K562 (cell line): ENCODE measurements around the gene C2orf42. TPM values are rescaled to one million over a fixed set of nuclear protein-coding genes. Genes with fewer than 3 reads are reported as not detected.

Experiments
- ATF6 ChIP-seq: sonication (generic); formaldehyde crosslinking; IDR thresholded peaks from 2 replicates; pipeline ENCODE4 v1.4.0; 2020; ENCODE audit warnings: mild to moderate bottlenecking, missing genetic modification reagents
- CBFA2T2 ChIP-seq: fragments of 450-650 bp; conservative IDR thresholded peaks from 2 replicates; pipeline ENCODE4 v1.6.1; 2017; ENCODE audit warnings: mild to moderate bottlenecking
- CBX5 ChIP-seq: IDR thresholded peaks from 2 replicates; pipeline ENCODE4 v1.6.1; 2014; ENCODE audit warnings: low read depth, borderline replicate concordance
- CEBPB ChIP-seq: fragments of 450-650 bp; IDR thresholded peaks from 2 replicates; pipeline ENCODE4 v1.6.1; 2016; ENCODE audit warnings: missing genetic modification characterization, missing compliant biosample characterization
- DIDO1 ChIP-seq: fragments of 450-650 bp; IDR thresholded peaks from 2 replicates; pipeline ENCODE4 v1.6.1; 2016; ENCODE audit warnings: low read depth, missing biosample characterization, missing genetic modification characterization
- DPF2 ChIP-seq: fragments of 450-650 bp; IDR thresholded peaks from 2 replicates; pipeline ENCODE4 v1.6.1; 2016
- EP400 ChIP-seq: fragments of 450-650 bp; IDR thresholded peaks from 2 replicates; pipeline ENCODE4 v1.6.1; 2017; ENCODE audit warnings: antibody characterized with exemption, mild to moderate bottlenecking, moderate library complexity
- GMEB1 ChIP-seq: fragments of 250-450 bp; sonication (Bioruptor Pico); IDR thresholded peaks from 2 replicates; pipeline ENCODE4 v1.4.0; 2020; ENCODE audit warnings: mild to moderate bottlenecking
- HES1 ChIP-seq: fragments of 450-650 bp; IDR thresholded peaks from 2 replicates; pipeline ENCODE4 v1.6.1; 2016; ENCODE audit warnings: low read depth, mild to moderate bottlenecking, moderate library complexity
- MAFK ChIP-seq: IDR thresholded peaks from 2 replicates; pipeline ENCODE4 v1.6.1; 2011; ENCODE audit warnings: low read length, improper control_type of control experiment
- POLR2AphosphoS5 ChIP-seq: IDR thresholded peaks from 2 replicates; pipeline ENCODE4 v1.6.1; 2011; ENCODE audit warnings: mild to moderate bottlenecking, low read depth, low read length, moderate library complexity; ENCODE audit not compliant: control insufficient read depth, insufficient read depth
- POLR2H ChIP-seq: IDR thresholded peaks from 2 replicates; pipeline ENCODE4 v1.6.1; 2016; ENCODE audit warnings: missing genetic modification characterization, low read depth, mild to moderate bottlenecking, control low read depth, missing compliant biosample characterization, moderate library complexity
- RBM22 ChIP-seq: fragments of 200-400 bp; formaldehyde crosslinking; IDR thresholded peaks from 2 replicates; pipeline ENCODE4 v1.6.1; 2018; ENCODE audit warnings: low read length, low read depth; ENCODE audit not compliant: poor library complexity, severe bottlenecking
- RHOXF2B ChIP-seq: fragments of 250-450 bp; sonication (Bioruptor Pico); conservative IDR thresholded peaks from 2 replicates; pipeline ENCODE4 v1.5.1; 2021
- SNIP1 ChIP-seq: fragments of 450-650 bp; IDR thresholded peaks from 2 replicates; pipeline ENCODE4 v1.7.1; 2017; ENCODE audit warnings: low read depth, mild to moderate bottlenecking
- THAP12 ChIP-seq: fragments of 250-450 bp; sonication (Bioruptor Pico); IDR thresholded peaks from 2 replicates; pipeline ENCODE4 v1.9.0; 2021; ENCODE audit warnings: mild to moderate bottlenecking, inconsistent platforms
- UBTF ChIP-seq, 2 experiments: IDR thresholded peaks; 2 replicates each; pipeline ENCODE4 v1.6.1; 2012; ENCODE audit warnings: improper control_type of control experiment in 2 of 2, low read depth in 2 of 2, low read length in 2 of 2, borderline replicate concordance in 1 of 2
- XRCC5 ChIP-seq: fragments of 200-400 bp; formaldehyde crosslinking; IDR thresholded peaks from 2 replicates; pipeline ENCODE4 v1.6.1; 2017; ENCODE audit warnings: low read depth, mild to moderate bottlenecking, low read length
- ZNF282 ChIP-seq: sonication (generic); formaldehyde crosslinking; IDR thresholded peaks from 2 replicates; pipeline ENCODE4 v1.8.1; 2023; ENCODE audit warnings: missing genetic modification reagents
- ZNF436 ChIP-seq: fragments of 250-450, 450-650 bp; sonication (Bioruptor Pico); formaldehyde crosslinking; IDR thresholded peaks from 2 replicates; pipeline ENCODE4 v1.7.0; 2020; ENCODE audit warnings: mild to moderate bottlenecking
- polyA plus RNA-seq, 8 experiments: library from polyadenylated mRNA; depleted of rRNA in 4 of 8; stranded (reverse) in 5 of 8; unstranded in 3 of 8; fragments of >200 nt; fragmentation: Nextera tagmentation in 2 of 8; fragmentation: Illumina TruSeq in 1 of 8; extraction: Ambion mirVana in 2 of 8; extraction: Trizol in 1 of 8; gene quantifications; 2 replicates each; pipeline versions ENCODE4 v1.2.1 to v1.2.3, GENCODE V29; 2011 to 2014; ENCODE audit warnings: inconsistent platforms in 1 of 8, missing spikeins in 1 of 8
- total RNA-seq, 7 experiments: library from RNA; depleted of rRNA in 6 of 7; stranded (reverse); fragments of >200 nt in 6 of 7; fragmentation: Illumina TruSeq in 2 of 7; extraction: Trizol in 2 of 7; gene quantifications; 2 replicates each; pipeline versions ENCODE4 v1.2.1 to v1.2.3, GENCODE V29; 2011 to 2021; ENCODE audit warnings: low replicate concordance in 1 of 7

The C2orf42 gene
- total and polyA plus RNA-seq, 9 of the 15 experiments (the other 6 are each of a cell fraction or from before 2014, with no cell fraction given) = 4.6 to 10.9 (median 7.5) TPM

- TF ChIP-seq RHOXF2B (CRISPR knock-in tag) (no peak), CBFA2T2 (no peak), ATF6 (CRISPR knock-in tag) (no peak; the same call in 1 of the 2 replicates), ZNF282 (CRISPR knock-in tag) (no peak), DIDO1 (tag) (no peak), CEBPB (tag) (no peak), MAFK (no peak), HES1 (no peak), ZNF436 (CRISPR knock-in tag) (no peak), GMEB1 (CRISPR knock-in tag) (no peak), DPF2 (no peak), EP400 (no peak; the same call in 1 of the 2 replicates), POLR2AphosphoS5 (peak; percentile 32; the same call in 1 of the 2 replicates), THAP12 (CRISPR knock-in tag) (peak; percentile 80; the same call in 1 of the 2 replicates), RBM22 (peak; percentile 77), POLR2H (no peak), CBX5 (no peak), UBTF (IDR thresholded peaks at IDR 0.05; ENCODE audit: borderline replicate concordance in 1 of 2, low read depth in 2 of 2, low read length in 2 of 2) (no peak), XRCC5 (no peak), SNIP1 (no peak)
These were observed 65.8 kb downstream of the C2orf42 start (continued) for GRCh38 chr2:70124983-70125480.
